Measurements from ENCODE around the gene OR10X1.

The OR10X1 gene, protein sequence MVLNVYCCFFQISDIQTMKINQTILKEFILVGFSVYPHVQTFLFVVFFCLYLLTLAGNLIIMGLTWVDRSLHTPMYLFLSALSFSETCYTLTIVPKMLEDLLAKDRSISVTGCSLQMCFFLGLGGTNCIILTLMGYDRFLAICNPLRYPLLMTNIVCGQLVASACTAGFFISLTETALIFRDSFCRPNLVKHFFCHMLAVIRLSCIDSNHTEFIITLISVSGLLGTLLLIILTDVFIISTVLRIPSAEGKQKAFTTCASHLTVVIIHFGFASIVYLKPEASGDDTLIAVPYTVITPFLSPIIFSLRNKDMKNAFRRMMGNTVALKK

DNA sequence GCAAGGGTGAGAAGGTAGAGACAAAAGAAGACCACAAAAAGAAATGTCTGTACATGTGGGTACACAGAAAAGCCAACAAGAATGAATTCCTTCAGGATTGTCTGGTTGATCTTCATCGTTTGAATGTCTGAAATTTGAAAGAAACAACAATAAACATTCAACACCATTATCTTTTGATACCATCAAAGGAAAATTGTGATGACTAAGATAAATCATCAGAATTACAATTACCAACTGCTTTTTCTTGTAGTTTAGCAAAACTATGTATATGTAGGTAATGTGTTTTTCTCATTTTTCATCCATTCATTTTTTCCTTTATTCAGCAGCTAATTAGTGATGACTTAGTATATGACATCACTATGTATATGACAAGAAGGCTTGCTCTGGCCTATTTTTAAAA, at the start of gene OR10X1:
OR10X1 (minus strand) TSS at position 167 of the 400 bp plus-strand sequence; CDS start at position 167, 0 bp downstream.
- no peak for DNase-seq (ENCODE audit: low read depth in 1 of 2, low spot score in 1 of 2)

DNA sequence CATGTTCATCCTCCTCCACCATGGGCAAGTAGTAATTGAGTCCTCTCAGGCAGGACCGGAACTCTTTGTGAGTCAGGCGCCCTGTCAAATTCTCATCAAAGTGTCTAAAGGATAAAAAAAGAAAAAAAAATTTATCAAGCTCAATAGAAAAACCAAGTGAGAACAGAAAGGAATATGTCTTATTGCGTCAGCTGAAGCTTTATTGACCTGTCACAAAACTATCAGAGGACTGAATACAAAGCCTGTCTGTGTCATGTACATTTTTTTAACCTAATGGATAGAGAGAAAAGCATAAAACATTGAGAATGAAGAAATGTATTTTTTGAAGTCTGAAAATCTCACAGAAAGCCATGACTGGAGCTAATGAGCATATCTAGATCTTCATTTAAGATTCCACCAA, 34.1 kb upstream of the OR10X1 start:
- DNase-seq (ENCODE audit: low read depth in 1 of 2, low spot score in 1 of 2) = no peak

DNA sequence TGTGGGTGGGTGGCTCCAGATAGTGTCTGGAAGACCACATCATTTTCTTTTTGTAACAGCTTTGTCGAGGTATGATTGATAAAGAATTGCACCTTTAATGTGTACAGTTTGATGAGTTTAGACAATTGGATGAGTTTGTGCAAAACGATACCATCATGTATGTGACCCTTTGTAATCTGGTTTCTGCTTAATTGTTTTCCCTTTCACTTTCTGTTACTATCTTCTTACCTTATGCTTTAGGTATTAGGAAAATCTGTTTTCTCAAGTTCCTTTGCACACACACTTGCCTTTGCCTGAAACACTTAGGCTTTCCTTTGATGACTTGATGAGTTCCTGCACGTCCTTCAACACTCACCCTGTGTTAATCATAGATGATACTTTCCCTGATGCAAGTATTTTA, 32.2 kb upstream of the OR10X1 start:
- no peak for DNase-seq (ENCODE audit: low read depth in 1 of 2, low spot score in 1 of 2)

DNA sequence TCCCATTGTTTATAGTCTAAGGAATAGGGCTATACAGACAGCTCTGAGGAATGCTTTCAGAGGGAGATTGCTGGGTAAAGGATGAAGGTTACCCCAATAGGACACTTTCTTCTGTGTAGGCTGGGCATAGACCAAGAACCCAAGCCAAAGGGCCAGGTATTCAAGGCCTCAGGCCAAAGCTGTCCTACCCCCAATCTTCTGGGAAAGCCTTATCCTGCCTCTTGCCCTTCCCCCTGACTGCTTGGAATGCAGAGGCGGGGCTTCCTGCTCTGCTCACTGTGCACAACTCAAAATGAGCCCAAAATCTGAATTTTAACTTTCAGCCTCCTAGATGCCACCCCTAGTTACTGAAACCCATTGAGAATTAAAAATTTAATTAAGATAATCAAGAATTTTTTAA, 27.6 kb upstream of the OR10X1 start:
- no peak for DNase-seq (ENCODE audit: low read depth in 1 of 2, low spot score in 1 of 2)

DNA sequence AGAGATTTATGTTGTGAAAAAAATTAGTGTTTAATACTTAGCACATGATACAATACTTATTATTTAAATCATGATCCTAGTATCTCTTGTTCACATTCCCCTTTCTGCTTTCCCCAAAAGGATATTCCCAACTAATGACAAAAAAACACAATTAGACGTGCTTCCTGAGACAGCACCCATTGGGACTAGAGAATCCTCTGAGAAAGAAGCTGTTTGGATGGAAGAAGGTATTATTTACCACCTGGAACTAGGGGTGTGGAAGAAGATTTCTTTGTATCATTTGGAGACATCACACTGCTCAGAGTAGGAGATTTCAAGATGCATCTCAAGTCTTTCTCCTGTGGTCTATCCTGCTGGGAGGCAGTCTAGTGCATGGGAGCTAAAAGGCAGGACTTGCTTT, 25.3 kb upstream of the OR10X1 start, which contains the start of gene OR10Z1:
OR10Z1 (plus strand) TSS at position 301 of the 400 bp plus-strand sequence. CDS start 1,171 bp downstream, outside the sequence.
- no peak for DNase-seq (ENCODE audit: low read depth in 1 of 2, low spot score in 1 of 2)

DNA sequence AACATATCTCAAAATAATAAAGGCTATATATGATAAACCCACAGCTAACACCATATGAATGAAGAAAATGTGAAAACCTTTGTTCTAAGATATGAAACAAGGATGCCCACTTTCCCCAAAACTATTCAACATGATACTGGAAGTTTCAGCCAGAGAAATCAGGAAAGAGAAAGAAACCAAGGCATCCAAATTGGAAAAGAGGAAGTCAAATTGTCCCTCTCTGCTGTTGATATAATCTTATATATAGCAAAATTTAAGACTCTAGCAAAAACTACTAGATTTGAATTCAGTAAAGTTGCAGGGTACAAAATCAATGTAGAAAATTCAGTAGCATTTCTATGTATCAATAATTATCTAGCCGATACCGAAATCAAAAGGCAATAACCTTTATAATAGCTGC, 21.0 kb upstream of the OR10X1 start:
- no peak for DNase-seq (ENCODE audit: low read depth in 1 of 2, low spot score in 1 of 2)

DNA sequence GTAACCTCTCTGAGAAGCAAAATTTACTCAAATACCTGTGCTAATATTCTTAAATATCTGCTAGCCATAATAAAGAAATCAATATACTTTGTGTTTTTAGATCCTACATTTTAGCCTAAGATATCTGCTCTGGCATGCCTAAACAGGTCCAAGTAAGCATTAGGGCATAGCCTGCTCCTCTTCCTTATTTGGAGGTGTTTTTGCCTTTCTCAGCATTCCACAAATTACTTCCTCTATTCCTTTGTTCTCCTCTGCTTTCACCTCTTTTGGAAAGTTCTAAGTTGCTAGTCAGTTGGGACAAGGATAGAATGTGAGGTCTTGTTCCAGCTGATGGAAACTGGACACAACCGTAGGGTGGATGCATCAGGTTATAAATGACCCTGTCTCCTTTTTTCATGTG, 7.2 kb upstream of the OR10X1 start:
- no peak for DNase-seq (ENCODE audit: low read depth in 1 of 2, low spot score in 1 of 2)

DNA sequence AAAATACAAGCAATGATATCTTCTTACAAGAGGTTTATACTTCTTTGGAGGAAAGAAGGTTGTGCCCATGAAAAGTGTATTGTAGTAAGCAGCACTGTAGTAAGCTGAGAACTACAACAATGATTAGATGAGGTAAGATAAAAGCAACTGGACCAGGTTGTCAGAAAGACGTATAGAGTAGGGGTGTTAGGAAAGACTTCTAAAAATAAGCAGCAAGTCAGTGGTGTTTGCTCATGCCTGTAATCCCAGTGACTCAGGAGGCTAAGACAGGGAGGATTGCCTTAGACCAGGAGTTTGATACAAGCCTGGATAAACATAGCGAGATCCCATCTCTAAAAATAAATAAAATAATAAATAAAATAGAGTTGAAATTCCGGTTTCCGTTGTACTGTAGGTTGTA, 4.3 kb upstream of the OR10X1 start:
- DNase-seq (ENCODE audit: low read depth in 1 of 2, low spot score in 1 of 2) = no peak

DNA sequence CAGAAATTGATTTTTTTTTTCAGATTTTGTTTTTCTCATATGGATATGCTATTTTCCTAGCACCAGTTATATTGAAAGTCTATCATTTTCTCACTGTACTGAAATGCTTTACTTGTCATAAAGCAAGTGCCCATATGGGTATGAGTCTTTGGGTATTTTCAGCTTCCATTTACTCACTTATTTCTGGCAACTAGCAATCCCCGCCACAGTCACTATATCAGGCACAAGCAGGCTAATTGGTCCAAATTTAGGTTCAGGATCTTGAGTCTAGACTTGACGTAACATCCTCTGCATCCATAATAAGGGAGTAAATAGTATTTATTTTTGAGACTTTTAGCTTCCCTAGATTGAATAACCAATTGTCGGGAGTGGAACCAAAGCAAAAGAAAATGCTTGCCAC, 2.1 kb downstream of the OR10X1 start:
- DNase-seq (ENCODE audit: low read depth in 1 of 2, low spot score in 1 of 2) = no peak

DNA sequence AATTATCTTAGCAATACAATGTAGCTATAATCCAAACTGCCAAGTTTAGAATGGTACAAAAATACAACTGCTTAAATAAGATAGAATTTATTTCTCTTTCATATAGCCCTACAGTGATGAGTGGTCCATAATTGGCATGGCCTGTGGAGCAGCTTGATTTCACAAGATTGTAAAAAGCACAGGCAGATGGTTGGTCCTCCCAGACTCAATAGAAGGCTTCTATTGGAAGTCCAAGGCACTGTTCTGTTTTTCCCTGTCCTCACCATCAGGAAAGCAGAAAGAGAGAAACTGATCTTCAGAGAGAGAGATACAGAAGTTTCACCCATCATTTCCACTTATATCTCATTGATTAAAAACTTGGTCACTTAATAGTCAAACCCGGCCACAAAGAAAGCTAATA, 7.5 kb downstream of the OR10X1 start:
- DNase-seq (ENCODE audit: low read depth in 1 of 2, low spot score in 1 of 2) = no peak

DNA sequence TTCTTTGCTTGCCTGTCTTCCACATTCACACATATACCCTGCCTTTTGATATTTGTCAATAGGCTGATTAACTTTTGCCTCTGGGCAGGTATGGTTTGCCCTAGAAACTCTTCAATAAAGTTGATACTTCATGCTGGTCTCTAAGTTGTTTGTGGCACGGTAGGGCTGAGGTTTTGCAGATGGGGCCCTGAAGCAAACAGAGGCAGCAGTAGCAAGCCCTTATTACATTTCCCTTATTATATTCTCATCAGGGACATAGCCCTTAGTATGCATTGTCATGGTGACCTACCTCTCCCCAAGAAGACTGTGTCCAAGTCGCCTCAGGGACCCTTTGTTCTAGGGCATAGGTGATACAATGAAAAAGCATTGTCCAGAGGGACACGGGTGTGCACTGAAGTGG, 9.2 kb downstream of the OR10X1 start, which contains the start of gene OR6P1:
OR6P1 (minus strand) TSS at position 101 of the 400 bp plus-strand sequence. CDS start 6,976 bp downstream, outside the sequence.
- no peak for DNase-seq (ENCODE audit: low read depth in 1 of 2, low spot score in 1 of 2)

DNA sequence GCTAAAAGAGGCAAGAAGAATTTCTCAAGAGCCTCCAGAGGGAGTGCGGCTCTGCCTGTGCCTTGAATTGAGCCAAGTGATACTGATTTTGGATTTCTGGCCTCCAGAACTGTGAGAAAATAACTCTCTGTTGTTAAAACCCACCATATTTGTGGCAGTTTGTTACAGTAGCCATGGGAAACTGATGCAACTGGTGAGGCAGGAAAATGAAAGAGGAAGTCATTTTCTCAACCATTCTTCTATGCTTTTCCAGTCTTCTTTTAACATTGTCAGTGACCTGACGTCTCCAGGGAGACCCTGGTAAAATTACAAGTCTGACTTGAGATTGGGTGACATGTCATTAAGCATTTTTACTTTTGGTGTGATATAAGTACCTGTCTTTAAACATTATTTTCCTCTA, 15.1 kb downstream of the OR10X1 start:
- no peak for DNase-seq (ENCODE audit: low read depth in 1 of 2, low spot score in 1 of 2)

DNA sequence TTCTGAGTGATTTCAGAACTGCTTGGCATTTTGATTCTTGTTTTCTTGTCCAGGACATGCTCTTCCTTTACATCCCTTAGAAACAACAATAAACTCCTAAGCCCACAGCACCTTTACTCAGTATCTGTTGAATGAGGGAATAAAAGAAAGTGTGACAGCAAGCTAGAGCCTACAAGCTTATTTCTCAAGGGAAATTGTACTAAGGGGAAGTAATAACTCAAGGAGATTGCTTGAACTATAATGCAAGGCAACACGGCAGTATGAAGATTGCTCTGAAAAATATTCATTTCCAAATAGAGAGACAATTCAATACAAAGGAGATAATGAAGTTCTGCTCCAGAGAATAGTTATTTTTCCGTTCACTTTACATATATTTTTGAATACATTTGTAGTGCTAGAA, 15.8 kb downstream of the OR10X1 start:
- DNase-seq (ENCODE audit: low read depth in 1 of 2, low spot score in 1 of 2) = no peak

DNA sequence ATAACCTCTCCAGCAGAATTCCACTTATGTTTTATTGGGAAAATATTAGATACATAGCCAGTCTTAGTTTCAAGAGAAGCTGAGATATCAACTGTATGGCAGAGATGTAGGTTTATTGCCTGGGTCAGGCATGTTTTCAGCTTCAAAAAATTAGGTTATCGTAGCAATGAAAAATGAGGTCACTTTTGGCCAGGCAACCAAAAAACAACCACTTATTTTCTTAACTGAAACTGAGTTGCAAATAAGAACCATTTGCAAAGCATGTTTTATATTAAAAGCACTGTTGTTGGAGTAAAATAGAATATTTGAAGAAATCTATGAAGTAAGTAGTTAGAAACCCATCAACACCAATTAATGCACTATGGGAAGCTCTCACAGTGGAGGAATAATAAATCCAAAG, 20.0 kb downstream of the OR10X1 start:
- no peak for DNase-seq (ENCODE audit: low read depth in 1 of 2, low spot score in 1 of 2)

DNA sequence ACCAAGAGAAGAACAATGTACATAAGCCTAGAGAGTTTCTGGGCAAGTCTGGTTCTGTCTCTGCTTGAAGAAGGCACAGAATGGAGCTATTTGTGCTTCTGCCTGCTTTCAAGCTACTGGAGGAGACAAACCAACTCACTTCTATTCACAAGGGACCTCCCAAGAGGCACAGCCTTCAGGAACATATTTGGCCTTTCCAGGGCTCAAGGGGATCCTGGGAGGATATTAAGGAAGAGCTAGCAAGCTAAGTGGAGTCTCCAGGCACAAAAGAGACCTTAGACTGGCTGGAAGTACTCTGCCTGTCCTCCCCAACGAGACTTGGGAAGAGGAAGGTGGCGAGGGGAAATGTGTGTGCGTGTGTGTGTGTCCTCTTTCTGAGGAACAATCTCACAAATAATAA, 25.3 kb downstream of the OR10X1 start, which contains the start of gene OR6Y1:
OR6Y1 (minus strand) TSS at position 54 of the 400 bp plus-strand sequence. CDS start 6,300 bp downstream, outside the sequence.
- no peak for DNase-seq (ENCODE audit: low read depth in 1 of 2, low spot score in 1 of 2)

DNA sequence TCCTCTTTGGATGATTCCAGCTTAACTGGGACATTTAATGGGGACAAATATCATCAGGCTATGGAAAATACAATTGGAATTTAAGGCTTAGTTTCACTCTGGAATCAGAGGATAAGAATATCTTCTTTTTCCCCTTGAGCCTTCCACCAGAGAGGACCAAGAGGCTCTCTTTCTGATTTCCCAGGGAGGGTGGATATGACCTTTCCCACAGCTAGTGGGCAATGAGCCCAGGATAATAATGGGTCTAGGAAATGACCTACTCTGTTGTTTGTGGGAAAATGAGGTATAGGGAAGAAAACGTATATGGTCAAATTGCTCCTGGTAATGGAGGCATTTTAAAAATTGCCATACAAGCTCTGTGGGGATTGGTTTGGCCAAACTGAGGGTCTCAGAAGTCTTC, 27.4 kb downstream of the OR10X1 start:
- no peak for DNase-seq (ENCODE audit: low read depth in 1 of 2, low spot score in 1 of 2)

DNA sequence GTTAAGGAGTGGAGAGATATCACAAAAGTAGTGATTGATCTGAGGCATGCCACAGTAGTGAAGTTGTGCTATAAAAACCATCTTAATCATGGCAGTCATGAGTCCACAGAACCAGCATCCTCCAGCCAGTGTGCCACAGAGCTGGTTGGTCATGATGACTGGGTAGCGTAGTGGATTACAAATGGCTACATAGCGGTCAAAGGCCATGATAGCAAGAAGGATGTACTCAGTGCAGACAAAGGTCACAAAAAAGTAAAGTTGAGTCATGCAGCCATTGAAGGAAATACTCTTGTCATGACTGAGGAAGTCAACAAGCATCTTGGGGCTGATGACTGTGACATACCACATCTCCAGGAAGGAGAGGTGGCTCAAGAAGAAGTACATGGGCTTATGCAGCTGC, 32.2 kb downstream of the OR10X1 start:
- DNase-seq (ENCODE audit: low read depth in 1 of 2, low spot score in 1 of 2) = no peak

DNA sequence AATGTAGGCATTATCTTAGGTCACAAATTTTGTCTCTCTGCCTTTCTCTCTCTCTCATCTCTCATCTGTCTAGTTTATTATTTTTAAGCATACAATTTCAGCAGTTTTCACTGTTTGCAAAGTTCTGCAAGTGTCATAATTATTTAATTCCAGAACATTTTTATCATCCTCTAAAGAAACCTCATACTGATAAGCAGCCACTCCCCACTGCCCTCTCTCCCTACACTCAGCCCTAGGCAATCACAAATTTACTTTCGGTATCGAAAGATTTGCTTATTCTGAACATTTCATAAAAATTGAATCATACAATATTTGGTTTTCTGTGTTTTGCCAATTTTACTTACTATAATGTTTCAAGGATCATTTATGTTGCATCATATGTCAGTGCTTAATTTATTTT, 42.1 kb downstream of the OR10X1 start:
- DNase-seq (ENCODE audit: low read depth in 1 of 2, low spot score in 1 of 2) = no peak

DNA sequence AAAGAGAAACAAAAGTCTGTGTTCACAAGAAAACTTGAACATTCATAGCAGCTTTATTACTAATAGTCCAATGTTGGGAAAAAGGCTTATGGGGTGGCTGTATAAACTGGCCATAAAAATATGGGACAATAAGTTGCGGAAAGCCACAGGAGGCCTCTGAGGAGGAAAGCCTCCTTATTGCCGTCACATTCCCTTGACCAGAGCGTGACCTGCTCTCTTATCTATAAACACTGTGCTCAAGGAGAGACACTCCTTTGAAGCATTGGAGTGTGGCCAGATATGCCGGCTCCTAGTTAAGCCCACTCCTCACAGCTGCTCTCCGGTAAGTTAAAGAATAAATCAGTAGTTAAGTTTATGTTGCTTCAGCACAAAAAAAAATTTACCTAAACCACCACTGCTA, 45.2 kb downstream of the OR10X1 start:
- no peak for DNase-seq (ENCODE audit: low read depth in 1 of 2, low spot score in 1 of 2)
